Stimulated activated CD4-positive, alpha-beta T cell treated with anti-CD3 and anti-CD28 coated beads, Interleukin-12 subunit alpha, Interleukin-12 subunit beta, amount 100 ng/mL, for 4 hours (primary cell): Measurements from ENCODE around the gene UNK.
A peak's percentile ranks its signal among the peaks of the same experiment; 100 is the strongest.
"Not testable (repeated sequence)": the region's sequence is repeated elsewhere in the genome, so short reads cannot be mapped to it uniquely, and the experiment has no call there.

Source experiments
- DNase-seq: peaks from one replicate; pipeline ENCODE4 v3.0.0-alpha.2; 2020

UNK gene

GRCh38 chr17:75807861-75808260 lies 23.3 kb downstream of the UNK start:
- DNase-seq = no peak

- no peak for DNase-seq
Observed at GRCh38 chr17:75808549-75808904, 23.9 kb downstream of the UNK start.

- no peak for DNase-seq
Observed at GRCh38 chr17:75808905-75809621, 24.5 kb downstream of the UNK start.

GRCh38 chr17:75809631-75810111 lies 25.1 kb downstream of the UNK start:
- no peak for DNase-seq

GRCh38 chr17:75810216-75810615 lies 25.6 kb downstream of the UNK start:
- DNase-seq = no peak

- DNase-seq = not testable (repeated sequence)
Observed at GRCh38 chr17:75810756-75811155, 26.1 kb downstream of the UNK start.

GRCh38 chr17:75811174-75811573 lies 26.6 kb downstream of the UNK start:
- no peak for DNase-seq

- DNase-seq = no peak
Observed at GRCh38 chr17:75812096-75813013, 27.7 kb downstream of the UNK start.

- DNase-seq = no peak
Observed at GRCh38 chr17:75813081-75814020, 28.7 kb downstream of the UNK start.

- no peak for DNase-seq
Observed at GRCh38 chr17:75814021-75814395, 29.4 kb downstream of the UNK start.

- no peak for DNase-seq
Observed at GRCh38 chr17:75814900-75815373, 30.3 kb downstream of the UNK start.

- no peak for DNase-seq
Observed at GRCh38 chr17:75815399-75815798, 30.8 kb downstream of the UNK start.

GRCh38 chr17:75816693-75817092 lies 32.1 kb downstream of the UNK start:
- DNase-seq = no peak

GRCh38 chr17:75817571-75817970 lies 33.0 kb downstream of the UNK start:
- no peak for DNase-seq

- DNase-seq = no peak
Observed at GRCh38 chr17:75818326-75818885, 33.8 kb downstream of the UNK start.

- no peak for DNase-seq
Observed at GRCh38 chr17:75819116-75819515, 34.5 kb downstream of the UNK start.

- no peak for DNase-seq
Observed at GRCh38 chr17:75819678-75820077, 35.1 kb downstream of the UNK start.

- DNase-seq = no peak
Observed at GRCh38 chr17:75820094-75821080, 35.8 kb downstream of the UNK start.

GRCh38 chr17:75821552-75821951 lies 36.9 kb downstream of the UNK start:
- DNase-seq = no peak

- peak; percentile 32 for DNase-seq
Observed at GRCh38 chr17:75822119-75822799, 37.7 kb downstream of the UNK start.

- no peak for DNase-seq
Observed at GRCh38 chr17:75822800-75823166, 38.2 kb downstream of the UNK start.
